Measurements from ENCODE around the gene OR5H2. TPM values are rescaled to one million over a fixed set of nuclear protein-coding genes. Genes with fewer than 3 reads are reported as not detected.

The OR5H2 gene
- total and polyA plus RNA-seq, 2 of the 4 experiments (the other 2 are of a cell fraction): not detected

- Histone ChIP-seq H2BK120ac (ENCODE audit: low read depth, low read length) (no peak overlapping the region), H4K8ac (ENCODE audit: low read depth in 2 of 2, low read length in 2 of 2) (no peak overlapping the region), H2BK15ac (ENCODE audit: low read depth, low read length) (no peak overlapping the region), H3K14ac (replicated peaks; ENCODE audit: low read depth, low read length) (no peak overlapping the region), H4K91ac (ENCODE audit: insufficient read depth, low read depth, low read length) (no peak overlapping the region), H3K4me3 (ENCODE audit: insufficient read depth, low read depth, low read length) (no peak overlapping the region), H3K79me1 (ENCODE audit: low read depth in 1 of 2, low read length in 2 of 2) (no peaks in the 10 kb centered on the region), H3K36me3 (ENCODE audit: control insufficient read depth, insufficient read depth, low read length) (no peaks in the 10 kb centered on the region), H2AK5ac (ENCODE audit: low read depth, low read length) (no peak overlapping the region), H3K4me1 (ENCODE audit: control insufficient read depth, insufficient read depth, low read length) (no peaks in the 10 kb centered on the region), H2AK9ac (replicated peaks; ENCODE audit: low read depth, low read length, poor library complexity) (no peak overlapping the region), H3K18ac (ENCODE audit: low read depth, low read length) (no peak overlapping the region), H3K9ac (ENCODE audit: low read depth, low read length) (no peak overlapping the region), H2AFZ (replicated peaks; ENCODE audit: low read length, poor library complexity) (no peak overlapping the region), H2BK5ac (ENCODE audit: low read depth, low read length, poor library complexity, severe bottlenecking) (no peak overlapping the region), H3K9me3 (ENCODE audit: control insufficient read depth, insufficient read depth, low read length) (no peaks in the 10 kb centered on the region), H3K4ac (ENCODE audit: low read depth, low read length) (no peak overlapping the region), H4K20me1 (ENCODE audit: insufficient read depth, low read length) (no peaks in the 10 kb centered on the region), H3K9me1 (ENCODE audit: insufficient read depth, low read length) (no peaks in the 10 kb centered on the region), H3K27ac (ENCODE audit: insufficient read depth, low read length) (no peak overlapping the region), H4K5ac (ENCODE audit: low read depth, low read length) (no peak overlapping the region), H3K27me3 (ENCODE audit: control insufficient read depth, insufficient read depth, low read length) (no peaks in the 10 kb centered on the region), H2BK20ac (ENCODE audit: low read depth, low read length) (no peak overlapping the region), H3K4me2 (ENCODE audit: low read depth, low read length) (no peak overlapping the region), H3K23ac (ENCODE audit: low read depth, low read length) (no peak overlapping the region), H3K56ac (ENCODE audit: extremely low read depth, insufficient read depth, low read length) (no peak overlapping the region)
- no CpG with 5 or more reads among the region's 7 CpGs for WGBS, 2 experiments (ENCODE audit: extremely low coverage in 2 of 2, insufficient read length in 1 of 2)
- in situ Hi-C loops (cut with MboI; ENCODE audit: low sequenced_read_pairs): no loop called here
- BruUV-seq (replicated peaks): no TSS peak
- intact Hi-C loops (cut with micrococcal nuclease): no loop called here
- dilution Hi-C loops (cut with HindIII; ENCODE audit: low sequenced_read_pairs, unreplicated experiment): no loop called here
- DNase-seq (no peak), ATAC-seq (ENCODE audit: low read depth) (no peak)
- CTCF ChIA-PET: no interaction called here
- POLR2A ChIA-PET (ENCODE audit: unreplicated experiment): no interaction called here
- TF ChIP-seq FOS (IDR thresholded peaks at IDR 0.05; ENCODE audit: low read depth, low read length) (no peak), RCOR1 (IDR thresholded peaks at IDR 0.05; ENCODE audit: insufficient replicate concordance, low read length) (no peak), NFE2L2 (IDR thresholded peaks at IDR 0.05; ENCODE audit: low read depth, low read length) (no peak), CTCF (conservative IDR thresholded peaks at IDR 0.05; ENCODE audit: low read depth, low read length) (no peak), MXI1 (IDR thresholded peaks at IDR 0.05; ENCODE audit: borderline replicate concordance, low read depth, low read length) (no peak), POLR2A (IDR thresholded peaks at IDR 0.05; ENCODE audit: low read depth, low read length) (no peak), RAD21 (IDR thresholded peaks at IDR 0.05; ENCODE audit: low read length) (no peak), CHD1 (IDR thresholded peaks at IDR 0.05; ENCODE audit: low read depth, low read length) (no peak), BHLHE40 (IDR thresholded peaks at IDR 0.05; ENCODE audit: low read depth, low read length) (no peak), SMC3 (IDR thresholded peaks at IDR 0.05; ENCODE audit: low read depth, low read length) (no peak), MAZ (IDR thresholded peaks at IDR 0.05; ENCODE audit: borderline replicate concordance, low read depth, low read length) (no peak), RFX5 (IDR thresholded peaks at IDR 0.05; ENCODE audit: low read depth, low read length) (no peak), CEBPB (IDR thresholded peaks at IDR 0.05; ENCODE audit: low read depth, low read length) (no peak), MAFK (IDR thresholded peaks at IDR 0.05; ENCODE audit: low read depth, low read length) (no peak), ELK1 (IDR thresholded peaks at IDR 0.05; ENCODE audit: borderline replicate concordance, low read depth, low read length) (no peak), USF2 (IDR thresholded peaks at IDR 0.05; ENCODE audit: low read depth, low read length) (no peak)
These were observed 38.5 kb upstream of the OR5H2 start for GRCh38 chr3:98243843-98244242.
